Colonic mucosa (tissue), 4 donors: ENCODE measurements around the gene ZNF254. TPM values are rescaled to one million over a fixed set of nuclear protein-coding genes. Genes with fewer than 3 reads are reported as not detected.

Experiments
- DNase-seq: peaks from one replicate; pipeline ENCODE4 v3.0.0-alpha.2; 2020
- H3K27ac ChIP-seq: fragments of 200-600 bp; one replicate; pipeline ENCODE4 v1.8.0; 2021
- H3K27me3 ChIP-seq: fragments of 200-600 bp; one replicate; pipeline ENCODE4 v1.8.0; 2021
- H3K36me3 ChIP-seq: fragments of 200-600 bp; one replicate; pipeline ENCODE4 v1.8.0; 2021
- H3K4me1 ChIP-seq: fragments of 200-600 bp; one replicate; pipeline ENCODE4 v1.8.0; 2021; ENCODE audit warnings: mild to moderate bottlenecking
- H3K4me3 ChIP-seq: fragments of 200-600 bp; one replicate; pipeline ENCODE4 v1.8.0; 2021
- H3K9ac ChIP-seq, 2 donors: one replicate each; pipeline ENCODE4 v1.7.0; 2013; ENCODE audit warnings: control low read depth in 2 of 2, low read depth in 2 of 2, low read length in 2 of 2
- H3K9me3 ChIP-seq: fragments of 200-600 bp; one replicate; pipeline ENCODE4 v1.8.0; 2021
- intact Hi-C: fragments of 100-400 bp; cut with DNase I; formaldehyde crosslinking; loops from one replicate; pipeline ENCODE4 v1.14.1; 2022
- total RNA-seq, 2 donors: library from RNA; stranded (reverse); fragmentation: NEBNext Ultra II Directional in 1 of 2; extraction: Animal tissue kit (Norgen Biotek cat#: 25700) in 1 of 2; gene quantifications; one replicate each; pipeline ENCODE4 v1.2.1, GENCODE V29; 2021
- TF ChIP-seq, protein P1 (sequence below): fragments of 200-600 bp; IDR thresholded peaks from one replicate; pipeline ENCODE4 v1.8.0; 2022; ENCODE audit warnings: antibody characterized with exemption, mild to moderate bottlenecking
- donor health status: healthy.
- donor health status: DM: no; HTN: no; CAD: no.
- donor health status: DM: no; HTN: no; CAD: no.

ZNF254 gene
- total RNA-seq, 2 donors from 2014 or later: 11.2 to 14.1 TPM

- intact Hi-C loops: no loop called here
- Histone ChIP-seq H3K4me3 (no peak overlapping the region), H3K4me1 (no peaks in the 10 kb centered on the region), H3K9me3 (no peaks in the 10 kb centered on the region), H3K27ac (no peak overlapping the region), H3K36me3 (peaks cover 3% of the 10 kb centered on the region), H3K9ac (no peak overlapping the region), H3K27me3 (no peaks in the 10 kb centered on the region)
- TF ChIP-seq, protein P1, sequence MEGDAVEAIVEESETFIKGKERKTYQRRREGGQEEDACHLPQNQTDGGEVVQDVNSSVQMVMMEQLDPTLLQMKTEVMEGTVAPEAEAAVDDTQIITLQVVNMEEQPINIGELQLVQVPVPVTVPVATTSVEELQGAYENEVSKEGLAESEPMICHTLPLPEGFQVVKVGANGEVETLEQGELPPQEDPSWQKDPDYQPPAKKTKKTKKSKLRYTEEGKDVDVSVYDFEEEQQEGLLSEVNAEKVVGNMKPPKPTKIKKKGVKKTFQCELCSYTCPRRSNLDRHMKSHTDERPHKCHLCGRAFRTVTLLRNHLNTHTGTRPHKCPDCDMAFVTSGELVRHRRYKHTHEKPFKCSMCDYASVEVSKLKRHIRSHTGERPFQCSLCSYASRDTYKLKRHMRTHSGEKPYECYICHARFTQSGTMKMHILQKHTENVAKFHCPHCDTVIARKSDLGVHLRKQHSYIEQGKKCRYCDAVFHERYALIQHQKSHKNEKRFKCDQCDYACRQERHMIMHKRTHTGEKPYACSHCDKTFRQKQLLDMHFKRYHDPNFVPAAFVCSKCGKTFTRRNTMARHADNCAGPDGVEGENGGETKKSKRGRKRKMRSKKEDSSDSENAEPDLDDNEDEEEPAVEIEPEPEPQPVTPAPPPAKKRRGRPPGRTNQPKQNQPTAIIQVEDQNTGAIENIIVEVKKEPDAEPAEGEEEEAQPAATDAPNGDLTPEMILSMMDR: no peak
- DNase-seq: no peak
Measured at GRCh38 chr19:24064175-24064574, 22.8 kb upstream of the ZNF254 start.

GRCh38 chr19:24065243-24065642 lies 21.7 kb upstream of the ZNF254 start:
- intact Hi-C loops: no loop called here
- no peak for DNase-seq
- Histone ChIP-seq H3K36me3 (peaks cover 3% of the 10 kb centered on the region), H3K4me3 (no peak overlapping the region), H3K27ac (no peak overlapping the region), H3K9me3 (no peaks in the 10 kb centered on the region), H3K9ac (no peak overlapping the region), H3K27me3 (no peaks in the 10 kb centered on the region), H3K4me1 (no peaks in the 10 kb centered on the region)
- TF ChIP-seq, protein P1: no peak

DNA sequence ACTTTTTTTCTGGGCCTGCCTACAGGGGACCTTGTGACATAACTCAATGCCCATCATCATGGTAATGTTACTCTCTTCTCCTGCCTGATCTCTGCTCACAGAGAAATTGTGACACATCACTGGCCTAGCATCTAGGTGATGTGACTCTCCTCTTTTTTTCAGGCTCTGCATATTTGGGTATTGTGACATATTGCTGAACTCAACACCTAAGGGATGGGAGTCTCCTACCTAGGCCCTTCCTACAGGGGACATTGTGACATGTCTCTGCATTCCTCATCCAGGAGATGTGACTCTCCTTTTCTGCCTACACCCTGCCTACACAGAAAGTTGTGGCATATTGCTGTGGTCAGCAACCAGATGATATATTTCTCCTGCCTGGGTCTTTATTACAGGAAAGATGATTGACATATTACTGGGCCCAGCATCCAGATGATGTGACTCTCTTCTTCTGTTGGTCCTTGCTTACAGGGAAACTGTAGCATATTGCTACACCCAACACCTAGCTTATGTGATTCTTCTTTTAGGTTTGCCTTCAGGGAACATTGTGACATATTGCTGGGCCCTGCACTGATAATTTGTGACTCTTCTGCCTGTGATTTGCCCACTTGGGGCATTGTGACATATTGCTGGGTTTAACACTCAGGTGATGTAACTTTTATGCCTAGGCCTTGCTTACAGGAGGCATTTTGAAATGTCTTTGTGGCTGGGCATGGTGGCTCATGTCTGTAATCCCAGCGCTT lies 21.0 kb upstream of the ZNF254 start:
- Histone ChIP-seq H3K9me3 (no peaks in the 10 kb centered on the region), H3K36me3 (peaks cover 3% of the 10 kb centered on the region), H3K4me3 (no peak overlapping the region), H3K4me1 (no peaks in the 10 kb centered on the region), H3K27me3 (no peaks in the 10 kb centered on the region), H3K9ac (no peak overlapping the region), H3K27ac (no peak overlapping the region)
- TF ChIP-seq, protein P1: no peak
- DNase-seq: no peak
- intact Hi-C loops: no loop called here

GRCh38 chr19:24069905-24070657 lies 16.9 kb upstream of the ZNF254 start:
- H3K4me3 ChIP-seq: no peak overlapping the region
- H3K4me1 ChIP-seq: no peaks in the 10 kb centered on the region
- H3K36me3 ChIP-seq: no peaks in the 10 kb centered on the region
- no peak overlapping the region for H3K9ac ChIP-seq
- no peaks in the 10 kb centered on the region for H3K9me3 ChIP-seq
- intact Hi-C loops: no loop called here
- no peaks in the 10 kb centered on the region for H3K27me3 ChIP-seq
- TF ChIP-seq, protein P1: no peak
- no peak for DNase-seq
- H3K27ac ChIP-seq: no peak overlapping the region

DNA sequence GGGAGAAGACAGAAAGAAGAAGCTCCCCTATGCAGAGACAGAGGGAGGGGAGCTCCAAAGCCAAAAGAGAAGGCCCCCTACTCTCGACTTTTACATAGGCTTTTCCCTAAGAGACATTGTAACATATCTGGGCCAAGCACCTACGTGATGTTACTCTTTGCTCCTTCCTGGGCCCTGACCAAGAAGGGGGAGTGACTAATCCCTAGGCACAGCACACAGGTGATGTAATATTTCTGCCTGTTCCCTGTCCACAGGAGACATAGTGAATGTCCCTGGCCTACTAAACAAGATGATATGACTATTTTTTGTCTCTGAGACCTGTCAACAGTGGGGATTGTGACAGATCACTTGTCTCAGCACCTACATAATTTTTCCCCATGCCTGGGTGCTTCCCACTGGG lies 15.9 kb upstream of the ZNF254 start:
- Histone ChIP-seq H3K27ac (no peak overlapping the region), H3K4me3 (no peak overlapping the region), H3K9ac (no peak overlapping the region), H3K9me3 (no peaks in the 10 kb centered on the region), H3K36me3 (no peaks in the 10 kb centered on the region), H3K27me3 (no peaks in the 10 kb centered on the region), H3K4me1 (no peaks in the 10 kb centered on the region)
- TF ChIP-seq, protein P1: no peak
- intact Hi-C loops: no loop called here
- DNase-seq: no peak
